Ovary (tissue), 3 donors: ENCODE results near the gene CDC42BPA.

Experiments
- POLR2A ChIP-seq: fragments of 450-650 bp; IDR thresholded peaks from one replicate; pipeline ENCODE4 v1.6.1; 2017; ENCODE audit warnings: antibody characterized with exemption, mild to moderate bottlenecking, moderate library complexity
- TF ChIP-seq, protein P1 (sequence below), 3 donors: fragments of 450-650 bp in 2 of 3; fragments of 200-600 bp in 1 of 3; IDR thresholded peaks; one replicate each; pipeline versions ENCODE4 v1.5.1 to v1.8.0; 2016 to 2022; ENCODE audit warnings: antibody characterized with exemption in 3 of 3, mild to moderate bottlenecking in 1 of 3
- donor health status: DM: no; HTN: no; CAD: no.

GRCh38 chr1:226940029-226940805 lies 378.1 kb downstream of the CDC42BPA start, which contains the start of gene COQ8A:
- TF ChIP-seq, protein P1, sequence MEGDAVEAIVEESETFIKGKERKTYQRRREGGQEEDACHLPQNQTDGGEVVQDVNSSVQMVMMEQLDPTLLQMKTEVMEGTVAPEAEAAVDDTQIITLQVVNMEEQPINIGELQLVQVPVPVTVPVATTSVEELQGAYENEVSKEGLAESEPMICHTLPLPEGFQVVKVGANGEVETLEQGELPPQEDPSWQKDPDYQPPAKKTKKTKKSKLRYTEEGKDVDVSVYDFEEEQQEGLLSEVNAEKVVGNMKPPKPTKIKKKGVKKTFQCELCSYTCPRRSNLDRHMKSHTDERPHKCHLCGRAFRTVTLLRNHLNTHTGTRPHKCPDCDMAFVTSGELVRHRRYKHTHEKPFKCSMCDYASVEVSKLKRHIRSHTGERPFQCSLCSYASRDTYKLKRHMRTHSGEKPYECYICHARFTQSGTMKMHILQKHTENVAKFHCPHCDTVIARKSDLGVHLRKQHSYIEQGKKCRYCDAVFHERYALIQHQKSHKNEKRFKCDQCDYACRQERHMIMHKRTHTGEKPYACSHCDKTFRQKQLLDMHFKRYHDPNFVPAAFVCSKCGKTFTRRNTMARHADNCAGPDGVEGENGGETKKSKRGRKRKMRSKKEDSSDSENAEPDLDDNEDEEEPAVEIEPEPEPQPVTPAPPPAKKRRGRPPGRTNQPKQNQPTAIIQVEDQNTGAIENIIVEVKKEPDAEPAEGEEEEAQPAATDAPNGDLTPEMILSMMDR (IDR thresholded peaks at IDR 0.05) = no peak
- no peak for TF ChIP-seq POLR2A
